GM19372 (cell line): ENCODE measurements around the gene MASP2.
"Not testable (repeated sequence)": the region's sequence is repeated elsewhere in the genome, so short reads cannot be mapped to it uniquely, and the experiment has no call there.

Experiments used
- ATAC-seq: cut with Tn5 transposase; IDR thresholded peaks from one replicate; pipeline ENCODE4 v1.9.1; 2021; ENCODE audit warnings: mild to moderate bottlenecking, low read depth, moderate library complexity; ENCODE audit not compliant: unreplicated experiment

Gene MASP2

DNA sequence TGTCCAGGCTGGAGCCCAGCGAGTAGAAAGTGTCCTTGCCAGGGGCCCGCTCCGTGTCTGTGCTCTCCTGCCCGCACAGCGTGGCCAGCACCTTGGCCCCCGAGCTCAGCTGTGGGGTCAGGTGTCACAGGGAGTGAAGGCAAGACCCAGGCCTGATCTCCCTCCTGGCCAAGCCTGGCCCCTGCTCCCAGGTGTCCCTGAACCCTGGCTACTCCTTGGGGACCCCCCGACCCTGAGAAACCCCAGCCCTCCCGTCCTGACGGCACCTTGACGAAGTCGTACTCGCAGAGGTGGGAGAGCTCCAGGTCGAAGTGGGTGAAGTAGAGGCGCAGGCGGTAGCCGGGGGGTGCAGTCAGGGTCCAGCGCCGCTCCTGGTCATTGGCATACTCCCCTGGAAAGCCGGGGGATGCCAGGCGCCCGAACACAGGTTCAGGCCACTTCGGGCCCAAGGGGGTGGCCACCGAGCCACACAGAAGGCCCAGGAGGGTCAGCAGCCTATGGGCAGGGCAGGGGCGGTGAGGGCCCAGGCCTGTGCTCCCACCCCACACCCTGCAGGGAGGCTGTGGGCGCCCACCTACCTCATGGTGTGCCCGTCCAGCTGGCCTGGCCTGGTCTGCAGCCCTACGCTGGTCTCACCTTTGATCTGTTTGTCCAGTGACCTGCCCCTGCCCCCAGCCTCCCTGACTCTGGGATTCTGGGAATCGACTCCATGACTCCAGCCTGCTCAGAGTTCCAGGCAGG, at the start of gene MASP2:
Gene MASP2 (minus strand): TSS at position 615 of the 741 bp plus-strand sequence. CDS start 32 bp downstream, at position 583.
- ATAC-seq = no peak

DNA sequence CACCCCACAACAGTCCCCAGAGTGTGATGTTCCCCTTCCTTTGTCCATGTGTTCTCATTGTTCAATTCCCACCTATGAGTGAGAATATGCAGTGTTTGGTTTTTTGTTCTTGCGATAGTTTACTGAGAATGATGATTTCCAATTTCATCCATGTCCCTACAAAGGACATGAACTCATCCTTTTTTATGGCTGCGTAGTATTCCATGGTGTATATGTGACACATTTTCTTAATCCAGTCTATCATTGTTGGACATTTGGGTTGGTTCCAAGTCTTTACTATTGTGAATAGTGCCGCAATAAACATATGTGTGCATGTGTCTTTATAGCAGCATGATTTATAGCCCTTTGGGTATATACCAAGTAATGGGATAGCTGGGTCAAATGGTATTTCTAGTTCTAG, 36.7 kb upstream of the MASP2 start:
- not testable (repeated sequence) for ATAC-seq

DNA sequence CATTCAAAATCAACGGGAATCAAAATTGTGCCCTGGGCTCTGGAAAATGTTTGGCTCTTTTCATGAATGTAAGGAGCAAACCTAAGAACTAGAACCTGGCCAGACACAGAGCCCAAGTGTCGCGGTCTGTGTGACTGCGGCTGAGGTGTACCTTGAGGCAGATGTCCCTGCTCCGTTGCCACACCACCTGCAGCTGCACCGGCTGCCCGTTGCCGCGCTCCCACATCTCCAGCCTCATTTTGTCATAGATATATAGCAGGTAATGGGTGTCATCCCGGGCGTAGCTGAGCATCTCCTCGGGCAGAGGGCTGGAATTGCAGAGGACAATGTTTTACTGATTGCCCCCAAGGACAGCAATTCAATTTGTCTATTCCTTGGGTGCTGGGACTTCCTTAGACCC, 33.9 kb upstream of the MASP2 start:
- no peak for ATAC-seq

DNA sequence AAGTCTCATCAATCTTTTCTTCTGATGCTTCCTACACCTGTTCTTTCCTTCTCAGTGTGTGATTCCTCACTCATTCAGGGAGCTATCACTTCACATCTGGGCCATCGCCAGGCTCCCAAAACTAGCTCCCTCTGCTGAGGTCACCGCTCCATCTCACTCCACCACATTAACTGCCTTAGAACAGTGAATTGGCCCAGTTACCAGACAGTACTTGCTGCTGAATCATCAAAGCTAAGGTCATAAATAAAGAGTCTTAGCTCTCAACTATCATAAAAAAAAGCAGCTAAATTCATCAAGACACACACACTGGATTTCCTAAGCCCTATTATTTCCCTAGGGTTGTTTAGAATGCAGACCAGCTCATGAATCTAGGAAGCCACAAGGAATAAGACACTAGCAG, 31.6 kb upstream of the MASP2 start:
- ATAC-seq = no peak

DNA sequence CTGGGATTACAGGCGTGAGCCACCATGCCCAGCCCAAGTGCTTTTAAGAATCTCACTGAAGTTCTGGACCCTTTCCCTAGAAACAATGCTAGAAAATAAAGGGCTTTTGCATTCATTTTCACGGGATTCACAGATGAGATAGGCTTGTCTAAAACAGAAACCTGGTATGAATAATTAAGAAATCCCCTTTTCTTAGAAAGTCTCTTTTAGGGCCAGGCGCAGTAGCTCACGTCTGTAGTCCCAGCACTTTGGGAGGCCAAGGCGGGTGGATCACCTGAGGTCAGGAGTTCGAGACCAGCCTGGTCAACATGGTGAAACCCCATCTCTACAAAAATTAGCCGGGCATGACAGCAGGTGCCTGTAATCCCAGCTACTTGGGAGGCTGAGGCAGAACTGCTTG, 26.4 kb upstream of the MASP2 start:
- not testable (repeated sequence) for ATAC-seq

DNA sequence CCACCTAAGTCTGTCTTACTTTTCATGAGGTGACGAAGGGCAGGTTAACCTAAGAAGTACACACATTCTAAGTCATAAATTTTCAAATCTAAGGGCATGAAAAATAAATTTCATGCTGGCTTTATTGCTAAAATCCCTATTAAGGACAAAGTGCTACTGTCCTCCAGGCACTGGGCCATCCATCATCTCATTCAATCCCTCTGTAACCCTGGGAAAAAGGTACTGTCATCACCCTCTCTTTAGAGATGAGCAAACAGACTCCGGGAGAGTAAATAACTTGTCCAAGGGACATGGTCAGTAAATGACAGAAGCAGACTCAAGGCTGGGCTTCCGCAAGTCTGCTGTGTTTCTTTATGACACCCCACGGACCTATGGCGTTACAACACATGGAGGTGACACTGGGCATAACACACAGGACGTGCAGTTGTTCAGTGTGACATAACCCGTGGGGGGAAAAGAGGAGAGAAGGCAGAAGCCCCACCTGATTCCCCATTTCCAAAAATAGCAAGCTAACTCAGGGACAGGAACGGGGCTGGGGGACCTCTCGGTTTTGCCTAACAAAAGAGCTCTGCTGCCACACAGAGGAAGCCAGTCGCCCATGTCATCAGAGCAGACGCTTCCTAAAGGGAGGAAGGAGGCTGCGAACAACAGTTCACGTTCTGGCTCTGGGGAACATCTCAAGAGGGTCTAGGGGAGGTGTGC, 25.3 kb upstream of the MASP2 start:
- ATAC-seq = no peak

DNA sequence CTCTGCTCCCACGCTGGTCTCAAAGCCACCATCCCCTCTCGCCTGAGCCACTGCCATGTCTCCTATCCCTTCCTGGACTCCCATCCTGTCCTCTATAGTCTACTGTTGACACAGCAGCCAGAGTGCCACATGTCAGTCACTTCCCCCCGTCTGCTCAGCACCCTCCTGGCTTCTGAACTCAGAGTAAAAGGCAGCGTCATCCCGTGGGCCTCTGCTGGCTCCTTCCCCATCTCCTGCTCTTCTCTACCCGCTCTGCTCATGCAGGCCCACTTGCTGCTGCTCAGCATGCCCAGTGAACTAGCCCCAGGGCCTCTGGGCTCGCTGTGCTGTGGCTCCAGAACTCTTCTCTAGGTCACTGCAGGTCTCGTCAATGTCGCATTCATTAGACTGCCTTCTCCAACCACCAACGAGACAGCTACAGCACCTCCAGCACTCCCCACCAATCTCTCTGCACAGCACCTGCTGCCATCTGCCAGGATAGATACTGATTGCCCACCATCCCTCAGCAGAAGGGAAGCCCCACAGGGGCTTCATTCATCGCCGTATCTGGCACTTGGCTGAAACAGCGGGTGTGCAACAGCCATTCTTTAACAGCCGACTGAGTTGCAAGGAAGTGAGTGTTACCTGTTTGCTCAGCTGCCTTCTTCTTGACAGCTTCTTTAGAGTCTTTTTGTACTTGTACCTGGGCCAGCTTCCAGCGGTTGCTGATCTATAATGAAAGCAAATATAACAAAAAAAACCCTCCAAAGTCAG, 24.6 kb upstream of the MASP2 start:
- no peak for ATAC-seq

DNA sequence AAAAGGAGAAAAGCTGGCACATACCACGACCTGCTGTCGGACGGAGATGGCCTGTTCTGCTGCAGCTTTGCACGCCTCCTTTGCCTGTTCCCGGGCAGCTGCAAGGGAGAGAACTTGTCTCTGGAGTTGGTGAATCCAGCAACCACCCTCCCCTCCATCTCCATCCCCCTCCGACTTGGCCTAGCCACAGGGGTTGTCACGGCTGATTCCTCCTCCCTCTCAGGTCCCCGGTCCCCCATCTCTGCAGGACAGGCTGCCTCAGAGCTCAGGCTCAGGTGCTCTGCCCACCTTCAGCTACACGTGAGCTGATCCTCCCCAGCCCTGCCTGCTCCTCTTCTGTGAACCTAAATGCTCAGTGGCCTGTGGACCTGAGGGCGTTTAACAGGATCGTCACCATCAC, 23.8 kb upstream of the MASP2 start:
- no peak for ATAC-seq

DNA sequence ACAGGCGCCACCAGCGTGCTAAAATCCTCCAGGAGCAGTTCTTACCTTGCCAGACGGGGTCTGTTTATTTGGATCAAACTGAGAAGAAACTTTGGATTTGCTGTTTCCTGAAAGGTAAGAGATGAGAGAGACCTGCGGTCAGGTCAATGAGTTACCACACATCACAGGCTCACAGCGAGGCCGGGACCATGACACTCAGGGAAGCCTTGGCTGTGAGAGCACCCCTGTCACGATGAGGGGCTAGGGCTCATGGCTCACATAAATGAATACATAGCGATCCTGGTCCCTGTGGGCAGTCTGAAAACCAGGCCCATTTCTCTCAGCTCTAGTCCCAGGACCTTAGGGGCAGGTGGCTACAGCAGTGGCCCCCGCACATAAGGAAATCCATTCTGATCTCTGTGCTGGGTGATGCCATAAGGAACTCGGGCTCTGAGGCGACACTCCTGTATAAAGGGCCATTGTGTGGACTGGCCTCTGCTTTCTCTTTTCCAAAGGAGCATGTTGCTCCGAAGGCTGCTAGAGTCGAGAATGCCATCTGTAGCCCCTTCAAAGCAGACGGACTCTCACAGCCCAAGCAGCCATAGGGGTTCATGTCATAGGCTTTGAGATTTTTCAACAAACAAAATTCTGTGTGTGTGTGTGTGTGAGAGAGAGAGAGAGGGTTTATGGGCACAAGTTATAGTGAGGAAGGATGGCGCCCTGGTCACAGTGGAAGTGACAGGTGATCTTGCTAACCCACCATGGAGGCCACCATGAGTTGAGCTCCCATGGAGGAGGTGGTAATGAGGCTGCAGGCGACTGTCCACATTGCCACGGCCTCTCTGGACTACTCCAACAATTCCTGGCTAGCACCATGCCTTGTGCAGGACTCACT, 21.8 kb upstream of the MASP2 start:
- ATAC-seq = no peak

DNA sequence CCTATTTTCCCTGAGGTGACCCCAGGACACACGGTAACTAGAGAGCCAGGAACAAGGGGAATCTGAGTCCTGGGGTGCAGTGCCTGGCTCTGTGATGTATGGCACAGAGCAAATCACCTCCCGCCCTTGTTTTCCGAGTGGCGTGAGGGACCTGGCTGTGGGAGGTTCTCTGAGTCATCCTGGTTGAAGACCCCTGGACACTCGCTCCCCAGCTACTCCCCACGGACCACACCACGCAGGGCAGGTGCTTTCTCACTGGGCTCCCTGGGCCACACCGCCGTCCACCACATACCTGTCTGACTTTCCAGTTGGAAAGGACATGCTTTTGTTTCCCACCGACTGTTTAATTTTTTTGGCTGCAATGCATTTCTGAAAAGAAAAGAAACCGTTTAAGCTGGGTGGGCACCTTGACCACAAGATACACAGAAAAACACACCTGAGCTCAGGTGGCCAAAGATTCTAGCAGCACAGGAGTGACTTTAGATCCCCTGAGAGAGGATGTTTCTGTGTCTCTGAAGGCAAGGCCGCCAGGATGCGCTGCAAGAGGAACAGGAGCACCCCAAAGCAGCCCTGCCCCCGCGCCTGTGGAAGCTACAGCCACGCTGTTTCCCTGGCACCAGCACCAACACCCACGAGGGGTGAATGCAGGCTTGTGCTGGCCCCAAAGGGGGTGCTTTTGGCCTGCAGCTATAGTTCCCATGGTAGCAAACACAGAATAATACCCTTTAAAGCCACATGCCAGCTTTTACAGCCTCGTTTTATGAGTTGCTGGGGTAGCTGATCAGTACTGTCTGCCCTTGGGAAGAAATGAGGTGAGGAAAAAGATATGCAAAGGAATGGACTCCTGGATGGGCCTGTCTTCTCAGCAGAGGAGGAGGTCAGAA, 20.9 kb upstream of the MASP2 start:
- no peak for ATAC-seq

DNA sequence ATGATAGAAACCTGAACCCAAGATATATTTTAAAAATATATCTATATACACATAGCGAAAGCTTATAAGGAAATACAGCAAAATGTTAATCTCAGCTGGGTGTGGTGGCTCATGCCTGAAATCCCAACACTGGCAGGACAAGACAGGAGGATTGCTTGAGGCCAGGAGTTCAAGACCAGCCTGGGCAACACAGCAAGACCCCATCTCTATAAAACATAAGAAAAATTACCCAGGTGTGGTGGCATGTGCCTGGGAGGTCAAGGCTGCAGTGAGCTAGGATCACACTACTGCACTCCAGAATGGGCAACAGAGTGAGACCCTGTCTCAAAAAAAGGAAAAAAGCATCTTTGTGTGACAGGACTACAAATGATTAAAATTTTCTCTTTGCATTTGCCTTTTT, 18.8 kb upstream of the MASP2 start:
- no peak for ATAC-seq

DNA sequence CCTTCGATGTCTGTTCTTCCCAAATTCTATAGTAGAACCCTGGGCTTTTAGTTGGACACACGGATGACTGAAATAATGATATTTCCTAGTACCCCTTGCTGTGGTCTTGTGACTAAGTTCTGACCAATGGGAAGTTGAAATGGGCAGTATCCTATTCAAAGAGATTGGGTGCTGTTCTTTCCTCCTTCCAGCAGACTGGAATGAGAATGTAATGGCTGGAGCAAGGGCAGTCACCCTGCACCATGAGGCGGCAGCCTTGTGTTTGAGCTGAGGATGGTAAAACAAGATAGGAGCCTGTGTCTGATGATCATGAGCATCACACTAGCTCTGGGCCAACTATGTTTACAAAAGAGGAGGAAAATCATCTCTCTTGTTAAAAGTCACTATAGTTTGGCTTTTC, 17.9 kb upstream of the MASP2 start:
- ATAC-seq = no peak

DNA sequence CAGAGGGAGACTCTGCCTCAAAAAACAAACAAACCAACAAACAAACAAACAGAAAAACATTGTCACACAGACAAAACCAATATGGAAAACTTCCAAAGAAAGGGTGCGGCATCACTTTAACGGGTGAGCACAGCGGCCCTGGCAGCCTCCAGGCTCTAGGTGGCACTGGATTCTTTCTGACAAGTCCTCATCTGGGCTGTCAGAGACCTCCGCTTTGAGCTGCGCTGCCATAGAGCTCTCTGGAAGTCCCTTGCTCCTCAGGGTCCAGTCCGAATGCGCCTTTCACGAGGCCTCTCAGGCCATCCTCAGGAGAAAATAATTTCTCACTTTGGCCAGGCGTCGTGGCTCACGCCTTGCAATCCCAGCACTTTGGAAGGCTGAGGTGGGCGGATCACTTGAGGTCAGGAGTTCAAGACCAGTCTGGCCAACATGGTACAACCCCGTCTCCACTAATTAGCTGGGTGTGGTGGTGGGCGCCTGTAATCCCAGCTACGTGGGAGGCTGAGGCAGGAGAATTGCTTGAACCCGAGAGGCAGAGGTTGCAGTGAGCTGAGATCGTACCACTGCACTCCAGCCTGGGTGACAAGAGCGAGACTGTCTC, 17.0 kb upstream of the MASP2 start:
- not testable (repeated sequence) for ATAC-seq

DNA sequence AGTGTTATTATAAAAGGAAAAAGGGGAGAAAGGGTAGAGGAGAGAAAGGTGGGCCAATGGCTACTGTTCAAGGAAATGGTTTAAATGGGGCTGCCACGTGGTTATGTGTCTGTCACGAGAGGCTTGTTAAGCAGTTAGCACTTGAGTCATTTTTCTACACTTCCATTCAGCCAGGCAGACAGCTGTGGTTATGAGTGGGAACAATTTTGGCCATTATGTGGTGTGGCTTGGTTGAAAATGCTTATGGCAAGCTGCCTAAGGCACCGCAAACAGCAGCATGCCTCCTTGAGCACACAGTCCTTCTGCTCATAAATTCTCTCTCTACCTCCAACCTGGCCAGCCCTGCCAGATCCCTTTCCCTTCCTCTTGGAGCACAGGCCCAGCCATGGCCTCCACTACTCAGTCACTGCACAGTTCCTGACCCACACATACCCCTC, 15.9 kb upstream of the MASP2 start:
- ATAC-seq = no peak

DNA sequence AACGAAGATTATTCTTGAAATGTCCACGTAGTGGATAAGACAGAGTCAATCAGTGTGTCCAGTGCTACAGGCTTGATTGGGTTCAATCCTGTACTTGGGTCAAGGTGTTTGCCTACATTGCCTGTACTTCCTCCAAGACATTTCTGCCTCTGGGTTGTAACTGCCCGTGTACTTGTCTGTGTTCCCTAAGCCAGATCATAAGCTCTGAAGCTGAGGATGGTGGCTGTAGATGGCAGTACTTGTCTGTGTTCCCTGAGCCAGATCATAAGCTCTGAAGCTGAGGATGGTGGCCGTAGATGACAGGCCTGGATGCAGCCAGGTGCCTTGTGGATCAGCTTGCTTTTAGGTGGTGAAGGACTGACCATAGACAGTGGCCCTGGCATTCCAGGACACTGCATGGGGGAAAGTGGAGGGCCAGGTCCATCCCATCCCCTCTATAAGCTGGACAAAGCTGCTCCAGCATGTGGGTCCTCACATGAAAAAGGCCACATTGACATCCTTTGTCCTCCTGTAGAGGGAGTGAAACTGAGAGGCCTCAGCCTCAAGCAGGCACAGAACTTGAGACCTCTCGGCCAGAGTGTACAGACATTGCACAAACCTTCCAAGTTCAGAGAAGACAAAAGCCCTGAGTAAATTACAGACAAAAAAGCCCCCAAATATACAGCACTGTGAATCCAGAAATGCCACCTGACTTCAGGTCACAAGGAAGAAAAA, 14.8 kb upstream of the MASP2 start:
- ATAC-seq = no peak

DNA sequence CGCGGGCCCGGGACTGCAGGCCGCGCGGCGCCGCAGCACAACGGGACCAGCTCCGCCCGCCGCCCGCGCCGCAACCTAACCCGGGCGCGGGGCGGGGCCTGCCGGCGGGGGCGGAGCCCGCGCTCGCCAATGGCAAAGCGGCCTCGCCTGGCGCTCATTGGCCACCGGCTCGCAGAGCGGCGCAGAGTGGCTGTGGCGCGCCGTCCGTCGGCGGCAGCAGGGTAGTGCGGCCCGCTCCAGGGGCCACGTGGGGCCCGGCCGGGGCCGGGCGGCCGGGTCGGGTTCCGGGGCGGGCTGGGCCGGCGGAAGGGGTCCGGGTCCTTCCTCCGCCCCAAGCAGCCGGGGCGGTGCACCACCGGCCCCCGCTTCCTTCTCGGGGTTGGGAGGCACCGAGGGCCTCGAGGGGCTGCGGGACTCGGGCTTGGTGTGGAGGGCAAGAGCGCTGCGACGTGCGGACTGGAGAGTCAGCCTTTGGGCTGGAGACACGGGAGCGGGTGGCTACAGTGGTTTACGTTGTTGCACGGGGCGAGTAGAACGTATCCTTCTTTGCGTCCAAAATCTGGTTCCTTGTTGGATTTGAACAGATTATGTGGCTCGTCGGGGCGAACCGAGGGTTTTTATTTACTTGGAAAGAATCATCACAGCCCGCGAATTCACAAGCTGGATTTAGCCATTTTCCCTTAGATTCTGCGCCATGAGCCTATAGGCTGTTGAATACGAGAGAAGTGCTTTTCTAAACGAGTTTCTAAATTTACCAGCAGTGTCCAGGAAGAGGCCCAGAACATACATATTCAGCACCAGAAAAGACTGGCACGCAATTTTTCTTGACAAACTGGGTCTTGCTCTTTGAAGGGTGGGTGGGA, 13.2 kb upstream of the MASP2 start, which contains the start of gene SRM:
Gene SRM (minus strand): TSS at position 51 of the 863 bp plus-strand sequence. CDS start 75 bp downstream, outside the sequence.
- ATAC-seq = peak; percentile 92
